GM12878 (cell line): Measurements from ENCODE around the gene CXorf66. TPM values are rescaled to one million over a fixed set of nuclear protein-coding genes. Genes with fewer than 3 reads are reported as not detected.

Experiments used
- ATAC-seq: fragments of 200-7000 bp; cut with Tn5 transposase; 3 replicates; pipeline ENCODE4 v1.9.1; 2020; ENCODE audit warnings: mild to moderate bottlenecking, moderate library complexity
- BruUV-seq: library from RNA; stranded (reverse); fragments of 400-500 nt; replicated peaks from 2 replicates; lab custom pipeline; 2021; lab: Mats Ljungman, UMichigan
- CTCF ChIA-PET: fragments of 300-600 bp; sonication (Branson Sonifier 250); formaldehyde crosslinking; extraction: SDS; loops from one replicate; lab custom pipeline; 2021; ENCODE audit warnings: inconsistent platforms; lab: Yijun Ruan, JAX
- POLR2A ChIA-PET: fragments of 350-600 bp; formaldehyde crosslinking; extraction: SDS; loops from one replicate; lab custom pipeline; 2021; ENCODE audit warnings: inconsistent platforms; lab: Charles Lee
- RAD21 ChIA-PET: fragments of 300-600 bp; sonication (Branson Sonifier 250); formaldehyde crosslinking; loops from one replicate; lab custom pipeline; 2023; ENCODE audit warnings: antibody characterized with exemption; ENCODE audit not compliant: unreplicated experiment; lab: Charles Lee
- SMC1A ChIA-PET: fragments of 300-600 bp; sonication (Branson Sonifier 250); formaldehyde crosslinking; loops from one replicate; lab custom pipeline; 2023; ENCODE audit not compliant: unreplicated experiment, uncharacterized antibody; lab: Charles Lee
- DNase-seq: peaks from one replicate; pipeline ENCODE4 v3.0.0-alpha.2; 2011; ENCODE audit warnings: low read depth, low spot score
- FAIRE-seq: peaks from 3 replicates; lab custom pipeline; 2011; peaks lifted over from hg19 to GRCh38; lab: Jason Lieb, UNC
- H2AFZ ChIP-seq: 2 replicates; pipeline ENCODE4 v1.6.0; 2011; ENCODE audit warnings: low read depth, low read length, control low read depth; ENCODE audit not compliant: control insufficient read depth
- H3K27ac ChIP-seq: 2 replicates; pipeline ENCODE4 v1.5.1; 2011; ENCODE audit warnings: control low read depth; ENCODE audit not compliant: control insufficient read depth, insufficient read depth
- H3K27me3 ChIP-seq, 2 experiments: replicated peaks in 1 of 2; 2 replicates each; pipeline versions ENCODE4 v1.6.0 to v1.6.1; 2011; ENCODE audit warnings: low read length in 1 of 2; ENCODE audit not compliant: control insufficient read depth in 2 of 2, insufficient read depth in 2 of 2
- H3K36me3 ChIP-seq, 2 experiments: 2 replicates each; pipeline ENCODE4 v1.5.1; 2011; ENCODE audit warnings: low read length in 1 of 2; ENCODE audit not compliant: control insufficient read depth in 2 of 2, insufficient read depth in 2 of 2
- H3K4me1 ChIP-seq: 2 replicates; pipeline ENCODE4 v1.6.1; 2011; ENCODE audit warnings: mild to moderate bottlenecking, low read length, moderate library complexity, mixed read lengths; ENCODE audit not compliant: control insufficient read depth, insufficient read depth
- H3K4me2 ChIP-seq: 2 replicates; pipeline ENCODE4 v1.6.0; 2011; ENCODE audit warnings: control low read depth; ENCODE audit not compliant: control insufficient read depth, insufficient read depth
- H3K4me3 ChIP-seq: fragments of 200-600 bp; sonication (generic); 2 replicates; pipeline ENCODE4 v1.5.1; 2016
- H3K79me2 ChIP-seq: 2 replicates; pipeline ENCODE4 v1.6.0; 2011; ENCODE audit warnings: low read length; ENCODE audit not compliant: control insufficient read depth, insufficient read depth
- H3K9ac ChIP-seq: 2 replicates; pipeline ENCODE4 v1.8.0; 2011; ENCODE audit warnings: low read length, control low read depth, mixed read lengths; ENCODE audit not compliant: control insufficient read depth, insufficient read depth
- H3K9me3 ChIP-seq: replicated peaks from 3 replicates; pipeline ENCODE4 v1.5.1; 2011; ENCODE audit warnings: mild to moderate bottlenecking, low read length; ENCODE audit not compliant: control insufficient read depth, insufficient read depth
- H4K20me1 ChIP-seq: 2 replicates; pipeline ENCODE4 v1.6.0; 2011; ENCODE audit not compliant: control insufficient read depth, insufficient read depth
- BRCA1 ChIP-seq: IDR thresholded peaks from 2 replicates; pipeline ENCODE4 v1.6.1; 2011; ENCODE audit warnings: low read depth, low read length, improper control_type of control experiment
- CHD4 ChIP-seq: fragments of 200-600 bp; sonication (generic); IDR thresholded peaks from 2 replicates; pipeline ENCODE4 v1.6.1; 2016; ENCODE audit warnings: mild to moderate bottlenecking
- CREM ChIP-seq: IDR thresholded peaks from 2 replicates; pipeline ENCODE4 v1.6.1; 2014; ENCODE audit warnings: antibody characterized with exemption, low read depth
- DPF2 ChIP-seq: fragments of 450-650 bp; IDR thresholded peaks from 2 replicates; pipeline ENCODE4 v1.6.1; 2017; ENCODE audit warnings: mild to moderate bottlenecking
- HDGF ChIP-seq: fragments of 450-650 bp; IDR thresholded peaks from 2 replicates; pipeline ENCODE4 v1.6.1; 2016; ENCODE audit warnings: antibody characterized with exemption
- KAT2A ChIP-seq: conservative IDR thresholded peaks from 2 replicates; pipeline ENCODE4 v1.6.1; 2011; ENCODE audit warnings: low read depth, low read length; ENCODE audit not compliant: control insufficient read depth
- KDM1A ChIP-seq: fragments of 200-600 bp; sonication (generic); IDR thresholded peaks from 2 replicates; pipeline ENCODE4 v1.6.1; 2016; ENCODE audit warnings: borderline replicate concordance
- MEF2B ChIP-seq: fragments of 450-650 bp; IDR thresholded peaks from 2 replicates; pipeline ENCODE4 v1.6.1; 2018; ENCODE audit warnings: mild to moderate bottlenecking, moderate library complexity; ENCODE audit not compliant: partially characterized antibody, poor library complexity, severe bottlenecking
- MXI1 ChIP-seq: fragments of 150-350 bp; IDR thresholded peaks from 2 replicates; pipeline ENCODE4 v1.6.1; 2011; ENCODE audit warnings: low read depth, mild to moderate bottlenecking, inconsistent platforms, low read length, improper control_type of control experiment
- NFXL1 ChIP-seq: fragments of 450-650 bp; IDR thresholded peaks from 2 replicates; pipeline ENCODE4 v1.6.1; 2017; ENCODE audit warnings: antibody characterized with exemption, mild to moderate bottlenecking, borderline replicate concordance
- POLR2AphosphoS2 ChIP-seq: IDR thresholded peaks from 2 replicates; pipeline ENCODE4 v1.6.1; 2011; ENCODE audit warnings: low read depth, mild to moderate bottlenecking, low read length, improper control_type of control experiment, moderate library complexity
- RBBP5 ChIP-seq: fragments of 200-600 bp; sonication (generic); conservative IDR thresholded peaks from 2 replicates; pipeline ENCODE4 v1.6.1; 2016
- SRF ChIP-seq, 2 experiments: IDR thresholded peaks; 2 replicates each; pipeline ENCODE4 v1.6.1; 2011; ENCODE audit warnings: low read depth in 2 of 2, low read length in 2 of 2, mild to moderate bottlenecking in 1 of 2, moderate library complexity in 1 of 2
- SUPT20H ChIP-seq: IDR thresholded peaks from 2 replicates; pipeline ENCODE4 v1.6.1; 2011; ENCODE audit warnings: low read depth, mild to moderate bottlenecking, low read length, moderate library complexity, borderline replicate concordance; ENCODE audit not compliant: control insufficient read depth
- USF2 ChIP-seq: IDR thresholded peaks from 2 replicates; pipeline ENCODE4 v1.6.1; 2011; ENCODE audit warnings: low read depth, low read length, improper control_type of control experiment, borderline replicate concordance
- WGBS: methylation state at CpG from one replicate; pipeline ENCODE4 v1.1.6; 2016; ENCODE audit warnings: low lambda C conversion rate; ENCODE audit not compliant: insufficient replicate concordance, insufficient coverage; ENCODE audit errors: missing lambda C conversion rate; 5-methylcytosine and 5-hydroxymethylcytosine counted together
- in situ Hi-C: fragments of 300-500 bp; cut with MboI; formaldehyde crosslinking; loops from 9 replicates; pipeline ENCODE4 v1.14.3; 2018; ENCODE audit warnings: mixed read lengths
- intact Hi-C: fragments of 100-400 bp; cut with micrococcal nuclease; formaldehyde crosslinking; loops from one replicate; pipeline ENCODE4 v1.14.2; 2022; ENCODE audit not compliant: unreplicated experiment
- polyA plus RNA-seq, 11 experiments: library from polyadenylated mRNA; depleted of rRNA in 4 of 11; unstranded in 6 of 11; stranded (reverse) in 5 of 11; fragments of >200 nt; fragmentation: Nextera tagmentation in 4 of 11; fragmentation: Illumina TruSeq in 1 of 11; extraction: Ambion mirVana in 4 of 11; extraction: Trizol in 1 of 11; gene quantifications; 1 replicate in 1 of 11; 2 replicates in 10 of 11; pipeline versions ENCODE4 v1.2.1 to v1.2.3, GENCODE V29; 2011 to 2016; ENCODE audit warnings: inconsistent platforms in 2 of 11, missing spikeins in 2 of 11, low read depth in 1 of 11
- total RNA-seq, 4 experiments: library from RNA; depleted of rRNA in 3 of 4; stranded (reverse); fragments of >200 nt in 3 of 4; fragmentation: Illumina TruSeq in 1 of 4; extraction: Trizol in 1 of 4; gene quantifications; 2 replicates each; pipeline versions ENCODE4 v1.2.1 to v1.2.3, GENCODE V29; 2013 to 2021
- TF ChIP-seq, protein P1 (sequence below): IDR thresholded peaks from 2 replicates; pipeline ENCODE4 v1.6.1; 2012; ENCODE audit warnings: low read depth, low read length, improper control_type of control experiment
- TF ChIP-seq, protein P2 (sequence below): fragments of 450-650 bp; conservative IDR thresholded peaks from 2 replicates; pipeline ENCODE4 v1.6.1; 2017; ENCODE audit warnings: mild to moderate bottlenecking, moderate library complexity

The CXorf66 gene
- total and polyA plus RNA-seq, 10 of the 15 experiments (the other 5 are each of a cell fraction or from before 2014, with no cell fraction given) = not detected

GRCh38 chrX:139931646-139932072 lies 33.7 kb downstream of the CXorf66 start:
- H3K27me3 ChIP-seq = no peaks in the 10 kb centered on the region
- H3K79me2 ChIP-seq = peaks cover 53% of the 10 kb centered on the region
- peak overlapping the region; percentile 79 for H3K4me3 ChIP-seq
- in situ Hi-C loops (loop anchor here (10.0 kb wide), 1 partner anchor 377 kb away; no protein-coding TSS in a partner anchor), intact Hi-C loops (loop anchor here (5.0 to 10.0 kb wide), 5 partner anchors 39 to 379 kb away; no protein-coding TSS in a partner anchor)
- no peaks in the 10 kb centered on the region for H3K9me3 ChIP-seq
- no peak overlapping the region; the same call in 1 of the 2 replicates for H2AFZ ChIP-seq
- H3K27ac ChIP-seq = peak overlapping the region; percentile 50
- ChIA-PET RAD21 (interaction anchor here (0.9 to 1.1 kb wide), 2 partner anchors 14 to 101 kb away, joined by 3 to 4 read pairs; no protein-coding TSS in a partner anchor), SMC1A (interaction anchor here (0.9 to 2.5 kb wide), 2 partner anchors 39 to 193 kb away, joined by 3 to 9 read pairs; no protein-coding TSS in a partner anchor), CTCF (interaction anchor here (0.6 kb wide), 1 partner anchor 521 kb away, joined by 3 read pairs; no protein-coding TSS in a partner anchor), POLR2A (interaction anchor here (0.7 kb wide), 1 partner anchor 138 kb away, joined by 3 read pairs; no protein-coding TSS in a partner anchor)
- BruUV-seq = no TSS peak
- no peaks in the 10 kb centered on the region for H3K4me1 ChIP-seq
- H3K9ac ChIP-seq = peak overlapping the region; percentile 45
- H4K20me1 ChIP-seq = no peaks in the 10 kb centered on the region
- H3K4me2 ChIP-seq = peak overlapping the region; percentile 77; the same call in 1 of the 2 replicates
- DNase-seq (no peak), FAIRE-seq (no peak), ATAC-seq (no peak)
- TF ChIP-seq POLR2AphosphoS2 = no peak
- TF ChIP-seq, protein P1, sequence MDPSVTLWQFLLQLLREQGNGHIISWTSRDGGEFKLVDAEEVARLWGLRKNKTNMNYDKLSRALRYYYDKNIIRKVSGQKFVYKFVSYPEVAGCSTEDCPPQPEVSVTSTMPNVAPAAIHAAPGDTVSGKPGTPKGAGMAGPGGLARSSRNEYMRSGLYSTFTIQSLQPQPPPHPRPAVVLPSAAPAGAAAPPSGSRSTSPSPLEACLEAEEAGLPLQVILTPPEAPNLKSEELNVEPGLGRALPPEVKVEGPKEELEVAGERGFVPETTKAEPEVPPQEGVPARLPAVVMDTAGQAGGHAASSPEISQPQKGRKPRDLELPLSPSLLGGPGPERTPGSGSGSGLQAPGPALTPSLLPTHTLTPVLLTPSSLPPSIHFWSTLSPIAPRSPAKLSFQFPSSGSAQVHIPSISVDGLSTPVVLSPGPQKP = no peak
- TF ChIP-seq CREM = no peak
- TF ChIP-seq RBBP5 = no peak
- TF ChIP-seq USF2 = no peak
- TF ChIP-seq MEF2B = no peak
- no peak for TF ChIP-seq DPF2
- no peak for TF ChIP-seq KAT2A
- no peak for TF ChIP-seq SUPT20H
- TF ChIP-seq HDGF = no peak
- TF ChIP-seq, protein P2, sequence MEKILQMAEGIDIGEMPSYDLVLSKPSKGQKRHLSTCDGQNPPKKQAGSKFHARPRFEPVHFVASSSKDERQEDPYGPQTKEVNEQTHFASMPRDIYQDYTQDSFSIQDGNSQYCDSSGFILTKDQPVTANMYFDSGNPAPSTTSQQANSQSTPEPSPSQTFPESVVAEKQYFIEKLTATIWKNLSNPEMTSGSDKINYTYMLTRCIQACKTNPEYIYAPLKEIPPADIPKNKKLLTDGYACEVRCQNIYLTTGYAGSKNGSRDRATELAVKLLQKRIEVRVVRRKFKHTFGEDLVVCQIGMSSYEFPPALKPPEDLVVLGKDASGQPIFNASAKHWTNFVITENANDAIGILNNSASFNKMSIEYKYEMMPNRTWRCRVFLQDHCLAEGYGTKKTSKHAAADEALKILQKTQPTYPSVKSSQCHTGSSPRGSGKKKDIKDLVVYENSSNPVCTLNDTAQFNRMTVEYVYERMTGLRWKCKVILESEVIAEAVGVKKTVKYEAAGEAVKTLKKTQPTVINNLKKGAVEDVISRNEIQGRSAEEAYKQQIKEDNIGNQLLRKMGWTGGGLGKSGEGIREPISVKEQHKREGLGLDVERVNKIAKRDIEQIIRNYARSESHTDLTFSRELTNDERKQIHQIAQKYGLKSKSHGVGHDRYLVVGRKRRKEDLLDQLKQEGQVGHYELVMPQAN = no peak
- TF ChIP-seq SRF (IDR thresholded peaks at IDR 0.05; ENCODE audit: low read depth in 2 of 2, low read length in 2 of 2) = no peak
- no peak for TF ChIP-seq MXI1
- TF ChIP-seq KDM1A = no peak
- no peak for TF ChIP-seq BRCA1
- TF ChIP-seq NFXL1 = no peak
- no peak for TF ChIP-seq CHD4
- 37% methylated on average over 27 of the region's 33 CpGs for WGBS
- H3K36me3 ChIP-seq = no peaks in the 10 kb centered on the region
